ENCODE data around the gene PRX.

Gene PRX

DNA sequence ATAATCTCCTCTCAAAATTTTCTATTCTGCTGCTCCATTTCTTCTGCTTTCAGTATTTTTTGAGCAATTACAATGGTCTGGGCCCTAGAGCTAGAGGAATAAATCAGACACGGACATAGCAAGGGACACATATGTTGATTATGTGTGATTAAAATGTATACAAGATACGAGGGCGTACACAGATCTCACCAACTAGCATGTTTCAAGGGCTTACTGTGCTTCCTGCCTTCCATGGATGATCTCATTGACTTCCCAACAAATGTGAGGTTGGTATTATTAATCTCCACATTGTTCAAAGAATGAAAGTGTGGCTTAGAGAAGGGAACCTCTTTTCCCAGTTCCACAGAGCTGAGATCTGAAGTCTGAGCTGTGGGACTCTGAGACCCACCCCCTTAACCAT is 55.5 kb downstream of the PRX start:
- H3K27ac ChIP-seq (ENCODE audit: low read depth, low read length), result no peak overlapping the region
- no peaks in the 10 kb centered on the region for H3K4me1 ChIP-seq (ENCODE audit: control insufficient read depth, insufficient read depth, low read length)
- H3K9me3 ChIP-seq (ENCODE audit: control insufficient read depth, insufficient read depth, low read length), result no peaks in the 10 kb centered on the region
- no peak overlapping the region for H3K9ac ChIP-seq (ENCODE audit: low read depth, low read length)
- no peak overlapping the region for H3K4me3 ChIP-seq (ENCODE audit: low read depth, low read length)
- H3K36me3 ChIP-seq (ENCODE audit: control insufficient read depth, insufficient read depth, low read length), result 0 out of 2 replicates have a peak, but pooled peaks cover 3% of the 10 kb centered on the region
- H3K27me3 ChIP-seq (ENCODE audit: control insufficient read depth, insufficient read depth, low read length), result no peaks in the 10 kb centered on the region

DNA sequence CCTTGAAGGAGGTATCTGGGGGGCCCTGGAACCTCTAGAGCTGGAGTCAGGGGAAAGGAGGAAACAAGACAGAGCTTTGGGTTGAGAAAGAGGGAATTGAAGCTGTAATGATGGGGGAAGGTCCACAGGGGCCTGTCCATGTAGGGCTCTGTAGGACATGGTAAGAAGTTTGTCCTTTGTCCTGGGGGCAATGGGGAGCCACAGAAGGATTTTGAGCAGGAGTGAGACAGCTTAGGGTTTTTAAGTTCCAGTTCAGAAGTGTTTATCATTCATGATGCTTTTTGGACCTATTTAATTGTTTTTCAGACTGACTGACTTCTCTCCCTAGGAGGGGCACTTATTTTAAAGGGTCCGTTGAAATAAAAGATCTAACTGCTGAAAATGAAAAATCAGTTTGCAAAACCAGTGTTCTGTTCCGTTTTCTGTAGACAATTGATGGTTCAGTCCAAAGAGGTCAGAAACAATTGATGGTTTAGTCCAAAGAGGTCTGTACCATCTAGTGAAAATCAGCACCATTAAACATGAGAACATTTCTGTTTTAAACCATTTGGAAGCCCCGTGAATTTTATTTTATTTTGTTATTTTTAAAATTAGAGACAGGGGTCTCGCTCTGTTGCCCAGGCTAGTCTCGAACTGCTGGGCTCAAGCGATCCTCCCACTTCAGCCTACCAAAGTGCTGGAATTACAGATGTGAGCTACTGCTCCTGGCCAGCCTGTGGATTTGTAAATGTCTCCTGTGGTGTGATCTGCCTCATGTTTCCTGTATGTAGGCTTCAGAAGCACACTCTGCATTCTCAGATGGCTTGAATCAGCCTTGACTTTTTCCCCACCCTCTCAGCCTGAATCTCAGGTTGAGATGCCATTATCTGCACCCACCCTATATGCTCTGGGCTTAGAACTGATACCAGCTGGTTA is 56.2 kb downstream of the PRX start:
- H3K27ac ChIP-seq (ENCODE audit: low read depth, low read length), result no peak overlapping the region
- H3K9me3 ChIP-seq (ENCODE audit: control insufficient read depth, insufficient read depth, low read length), result no peaks in the 10 kb centered on the region
- H3K27me3 ChIP-seq (ENCODE audit: control insufficient read depth, insufficient read depth, low read length), result no peaks in the 10 kb centered on the region
- H3K36me3 ChIP-seq (ENCODE audit: control insufficient read depth, insufficient read depth, low read length), result 0 out of 2 replicates have a peak, but pooled peaks cover 3% of the 10 kb centered on the region
- H3K4me1 ChIP-seq (ENCODE audit: control insufficient read depth, insufficient read depth, low read length), result no peaks in the 10 kb centered on the region
- H3K9ac ChIP-seq (ENCODE audit: low read depth, low read length), result no peak overlapping the region
- H3K4me3 ChIP-seq (ENCODE audit: low read depth, low read length), result no peak overlapping the region

DNA sequence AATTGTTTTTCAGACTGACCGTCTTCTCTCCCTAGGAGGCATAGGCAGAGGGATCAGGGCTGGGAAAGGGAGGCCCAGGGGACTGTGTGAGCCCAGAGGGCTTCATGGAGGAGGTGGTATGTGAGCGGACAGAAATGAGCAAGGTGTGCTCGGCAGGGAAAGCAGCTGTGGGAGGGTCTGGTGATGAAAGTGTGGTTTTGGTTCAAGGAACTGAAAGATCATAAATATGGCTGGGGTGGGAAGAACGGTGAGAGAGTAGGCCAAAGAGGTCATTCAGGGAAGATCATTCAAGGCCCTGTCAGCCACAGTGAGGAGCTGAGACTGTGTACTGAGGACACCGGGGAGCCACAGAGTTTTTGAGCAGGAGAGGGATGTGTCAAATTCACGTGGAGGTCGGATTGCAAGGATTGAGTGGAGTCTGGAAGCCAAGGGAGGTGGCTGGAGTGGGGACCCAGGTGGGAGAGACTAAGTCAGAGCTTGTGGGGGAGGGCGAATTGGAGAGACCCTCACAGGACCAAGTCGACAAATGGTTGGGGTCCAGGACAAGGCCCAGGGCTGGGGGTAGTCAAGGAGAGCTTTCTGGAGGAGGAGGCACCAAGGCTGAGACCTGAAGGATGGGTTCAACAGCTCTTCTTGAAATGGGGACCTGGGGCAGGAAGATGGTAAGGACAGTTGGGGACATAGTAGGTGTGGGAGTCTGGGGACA is 57.0 kb downstream of the PRX start:
- Histone ChIP-seq H3K4me3 (ENCODE audit: low read depth, low read length) (no peak overlapping the region), H3K27me3 (ENCODE audit: control insufficient read depth, insufficient read depth, low read length) (no peaks in the 10 kb centered on the region), H3K36me3 (ENCODE audit: control insufficient read depth, insufficient read depth, low read length) (0 out of 2 replicates have a peak, but pooled peaks cover 3% of the 10 kb centered on the region), H3K9ac (ENCODE audit: low read depth, low read length) (no peak overlapping the region), H3K9me3 (ENCODE audit: control insufficient read depth, insufficient read depth, low read length) (no peaks in the 10 kb centered on the region), H3K27ac (ENCODE audit: low read depth, low read length) (no peak overlapping the region), H3K4me1 (ENCODE audit: control insufficient read depth, insufficient read depth, low read length) (no peaks in the 10 kb centered on the region)

DNA sequence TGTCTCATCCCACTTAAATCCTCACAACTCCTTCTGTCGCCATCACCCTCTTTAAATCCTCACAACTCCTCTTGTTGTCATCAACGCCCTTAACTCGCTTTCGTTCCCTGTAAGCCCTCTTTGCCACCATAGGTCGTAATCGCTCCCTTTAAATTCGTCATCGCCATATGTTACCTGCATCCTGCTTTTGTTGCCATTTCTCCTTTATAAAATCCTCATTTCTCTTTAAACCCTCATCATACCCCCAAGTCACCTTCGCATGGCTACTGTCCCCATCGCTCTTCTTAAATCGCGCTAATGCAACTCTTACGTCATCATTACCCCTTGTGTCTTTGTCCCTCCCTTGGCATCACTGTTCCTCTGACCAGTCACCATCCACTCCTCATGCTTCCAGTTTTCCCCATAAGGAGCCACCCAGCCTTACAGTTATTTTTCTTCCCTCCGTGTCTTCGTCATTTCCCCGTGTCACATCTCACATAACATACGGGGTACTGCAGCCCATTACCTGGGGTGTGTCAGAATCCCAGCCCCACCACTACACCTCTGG is 64.1 kb downstream of the PRX start:
- Histone ChIP-seq H3K4me1 (ENCODE audit: control insufficient read depth, insufficient read depth, low read length) (peaks cover 3% of the 10 kb centered on the region; the same call in 1 of the 2 replicates), H3K27ac (ENCODE audit: low read depth, low read length) (no peak overlapping the region), H3K27me3 (ENCODE audit: control insufficient read depth, insufficient read depth, low read length) (no peaks in the 10 kb centered on the region), H3K36me3 (ENCODE audit: control insufficient read depth, insufficient read depth, low read length) (no peaks in the 10 kb centered on the region), H3K9me3 (ENCODE audit: control insufficient read depth, insufficient read depth, low read length) (no peaks in the 10 kb centered on the region), H3K4me3 (ENCODE audit: low read depth, low read length) (peak overlapping the region; percentile 98), H3K9ac (ENCODE audit: low read depth, low read length) (peak overlapping the region; percentile 78)

DNA sequence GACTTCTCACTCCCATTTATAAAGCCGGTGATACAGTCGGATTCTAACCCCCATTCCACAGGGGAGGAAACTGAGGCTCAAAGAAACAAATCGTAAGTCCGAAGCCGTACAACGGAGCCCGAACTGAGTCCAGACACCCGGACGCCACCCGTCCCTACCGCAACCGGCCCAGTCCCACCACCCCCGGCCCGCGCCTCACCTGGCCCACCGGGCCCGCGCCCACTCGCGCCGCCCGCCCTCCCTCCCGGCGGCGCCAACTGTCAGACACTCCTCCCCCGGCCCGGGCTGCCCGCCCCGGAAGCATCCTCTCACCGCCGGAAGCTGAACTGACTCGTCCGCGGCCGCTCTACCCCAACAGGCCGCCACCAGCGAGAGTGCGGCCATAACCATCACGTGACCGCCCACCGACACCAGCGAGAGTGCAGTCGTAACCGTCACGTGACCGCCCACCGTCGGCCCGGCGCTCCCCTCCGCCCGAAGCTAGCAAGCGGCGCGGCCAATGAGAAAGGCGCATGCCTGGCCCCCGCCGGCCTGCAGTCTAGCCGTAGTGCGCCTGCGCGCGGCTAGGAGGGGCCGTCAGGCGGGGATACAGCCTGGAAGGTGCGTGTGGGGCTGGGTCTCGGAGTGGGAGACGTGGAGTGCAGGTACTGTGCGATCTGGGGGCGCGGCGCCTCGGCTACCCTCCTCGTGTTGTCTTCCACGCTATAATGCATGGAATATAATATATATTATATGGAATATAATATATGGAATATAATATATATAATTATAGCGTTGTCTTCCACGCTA is 64.9 kb downstream of the PRX start, which contains the start of the genes C19orf47 and PLD3:
Gene C19orf47, minus strand, starts transcription at position 273 of the 789 bp plus-strand sequence. CDS start 6,540 bp downstream, outside the sequence.
Gene PLD3, plus strand, starts transcription at position 571 of the 789 bp plus-strand sequence. CDS start 17,789 bp downstream, outside the sequence.
- H3K4me3 ChIP-seq (ENCODE audit: low read depth, low read length), result peak within 1 kb of the TSS; percentile 98
- H3K27ac ChIP-seq (ENCODE audit: low read depth, low read length), result peak within 1 kb of the TSS; percentile 56
- peaks cover 3% of the 10 kb centered on the region; the same call in 1 of the 2 replicates for H3K4me1 ChIP-seq (ENCODE audit: control insufficient read depth, insufficient read depth, low read length)
- no peaks in the 10 kb centered on the region for H3K9me3 ChIP-seq (ENCODE audit: control insufficient read depth, insufficient read depth, low read length)
- H3K9ac ChIP-seq (ENCODE audit: low read depth, low read length), result peak within 1 kb of the TSS; percentile 78
- H3K27me3 ChIP-seq (ENCODE audit: control insufficient read depth, insufficient read depth, low read length), result no peaks in the 10 kb centered on the region
- H3K36me3 ChIP-seq (ENCODE audit: control insufficient read depth, insufficient read depth, low read length), result no peaks in the 10 kb centered on the region

DNA sequence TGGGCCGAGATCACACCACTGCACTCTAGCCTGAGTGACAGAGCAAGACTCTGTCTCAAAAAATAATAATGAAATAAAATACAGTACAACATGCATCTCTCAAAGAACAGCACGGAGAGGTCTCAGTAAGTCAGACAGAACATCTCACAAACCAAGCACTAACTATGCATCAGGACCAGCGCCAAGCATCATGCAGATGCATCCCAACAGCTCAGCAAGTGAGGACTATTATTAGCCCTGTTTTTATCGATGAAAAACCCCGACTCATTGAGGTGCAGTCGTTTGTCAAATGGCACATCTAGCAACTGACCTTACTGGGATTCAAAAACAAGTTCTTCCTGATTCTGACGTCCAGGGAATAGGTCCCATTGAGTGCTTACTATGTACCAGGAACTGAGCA is 68.8 kb downstream of the PRX start:
- Histone ChIP-seq H3K9ac (ENCODE audit: low read depth, low read length) (no peak overlapping the region), H3K9me3 (ENCODE audit: control insufficient read depth, insufficient read depth, low read length) (no peaks in the 10 kb centered on the region), H3K27ac (ENCODE audit: low read depth, low read length) (no peak overlapping the region), H3K4me3 (ENCODE audit: low read depth, low read length) (no peak overlapping the region), H3K27me3 (ENCODE audit: control insufficient read depth, insufficient read depth, low read length) (no peaks in the 10 kb centered on the region), H3K4me1 (ENCODE audit: control insufficient read depth, insufficient read depth, low read length) (peaks cover 3% of the 10 kb centered on the region; the same call in 1 of the 2 replicates), H3K36me3 (ENCODE audit: control insufficient read depth, insufficient read depth, low read length) (peaks cover 1% of the 10 kb centered on the region; the same call in 1 of the 2 replicates)
